GM10847 (cell line): ENCODE results near the gene NPTN.

Experiments
- POLR2A ChIP-seq: IDR thresholded peaks from 2 replicates; pipeline ENCODE4 v1.6.1; 2011; ENCODE audit not compliant: insufficient read length; ENCODE audit errors: extremely low read depth

The NPTN gene

GRCh38 chr15:73573037-73573436 lies 60.2 kb downstream of the NPTN start:
- no peak for TF ChIP-seq POLR2A

DNA sequence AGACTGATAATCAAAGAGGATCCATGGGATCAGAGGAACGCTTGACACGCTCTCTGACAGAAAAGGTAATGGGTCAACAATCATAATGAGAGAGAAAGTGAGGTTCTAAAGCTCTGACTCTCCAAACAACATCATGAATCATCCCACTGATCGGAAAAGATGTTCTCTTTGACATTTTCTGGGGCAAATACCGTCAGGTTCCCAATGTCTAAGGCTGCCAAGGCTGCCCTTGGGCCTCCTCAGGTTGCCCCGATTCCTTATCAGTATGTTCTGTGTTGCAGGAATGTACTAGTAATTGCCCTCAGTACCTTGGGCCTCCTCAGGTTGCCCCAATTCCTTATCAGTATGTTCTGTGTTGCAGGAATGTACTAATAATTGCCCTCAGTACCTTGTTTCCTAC lies 60.9 kb downstream of the NPTN start:
- TF ChIP-seq POLR2A: no peak

- no peak for TF ChIP-seq POLR2A
These were observed 61.8 kb downstream of the NPTN start for GRCh38 chr15:73571346-73571745.

GRCh38 chr15:73570355-73571032 lies 62.7 kb downstream of the NPTN start:
- no peak for TF ChIP-seq POLR2A

- TF ChIP-seq POLR2A: no peak
These were observed 63.8 kb downstream of the NPTN start for GRCh38 chr15:73569361-73569760.

GRCh38 chr15:73568564-73569280 lies 64.5 kb downstream of the NPTN start:
- no peak for TF ChIP-seq POLR2A

- no peak for TF ChIP-seq POLR2A
These were observed 66.2 kb downstream of the NPTN start for GRCh38 chr15:73567020-73567419.

DNA sequence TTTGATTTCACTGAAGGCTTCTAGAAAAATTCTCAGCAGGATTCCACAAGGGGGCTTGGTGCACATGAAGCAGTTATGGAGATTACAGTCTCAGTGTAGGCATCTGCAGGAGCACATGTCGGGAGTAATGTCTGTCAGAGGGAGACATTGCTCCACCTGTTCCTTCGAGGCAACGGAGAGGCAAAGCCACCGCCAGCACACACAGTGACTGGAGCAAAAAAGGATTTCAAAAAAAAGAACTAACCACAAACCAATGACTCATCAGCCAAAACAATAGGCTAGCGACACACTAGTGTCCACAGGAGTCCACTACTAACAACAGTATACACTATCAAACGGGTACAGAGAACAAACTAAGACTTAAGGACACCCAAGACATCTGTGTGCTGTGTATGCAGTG lies 68.9 kb downstream of the NPTN start:
- TF ChIP-seq POLR2A: no peak

DNA sequence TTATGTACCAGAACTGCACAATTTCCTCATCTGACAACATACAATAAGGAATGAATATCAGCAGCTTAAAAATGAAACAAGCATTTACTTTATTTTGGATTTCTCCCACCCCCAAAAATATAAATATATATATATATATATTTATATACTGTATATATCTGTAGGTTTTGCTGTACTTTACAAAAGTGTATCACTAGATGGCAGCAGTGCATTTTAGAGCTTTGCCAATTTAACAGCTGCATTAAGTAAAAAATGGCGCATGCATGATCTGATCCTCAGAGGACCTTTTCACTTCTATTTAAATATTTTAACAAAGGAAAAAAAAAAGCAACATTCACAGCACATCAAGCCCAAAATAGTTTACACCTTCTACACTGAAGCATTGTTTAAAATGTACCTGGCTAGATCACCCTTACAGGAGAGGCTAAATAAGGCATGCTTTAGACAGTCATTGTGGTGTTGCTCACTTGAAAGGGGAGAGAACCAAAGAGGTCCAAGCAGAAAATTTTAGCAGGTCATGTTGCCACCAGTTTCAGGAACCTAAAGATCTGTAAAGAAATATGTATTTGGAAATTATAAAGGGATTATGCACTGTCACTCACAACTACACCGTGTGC lies 72.6 kb downstream of the NPTN start:
- no peak for TF ChIP-seq POLR2A

- no peak for TF ChIP-seq POLR2A
These were observed 74.7 kb downstream of the NPTN start for GRCh38 chr15:73558529-73558928.

GRCh38 chr15:73555080-73555479 lies 78.1 kb downstream of the NPTN start:
- TF ChIP-seq POLR2A: no peak

GRCh38 chr15:73550190-73550589 lies 83.0 kb downstream of the NPTN start:
- TF ChIP-seq POLR2A: no peak

DNA sequence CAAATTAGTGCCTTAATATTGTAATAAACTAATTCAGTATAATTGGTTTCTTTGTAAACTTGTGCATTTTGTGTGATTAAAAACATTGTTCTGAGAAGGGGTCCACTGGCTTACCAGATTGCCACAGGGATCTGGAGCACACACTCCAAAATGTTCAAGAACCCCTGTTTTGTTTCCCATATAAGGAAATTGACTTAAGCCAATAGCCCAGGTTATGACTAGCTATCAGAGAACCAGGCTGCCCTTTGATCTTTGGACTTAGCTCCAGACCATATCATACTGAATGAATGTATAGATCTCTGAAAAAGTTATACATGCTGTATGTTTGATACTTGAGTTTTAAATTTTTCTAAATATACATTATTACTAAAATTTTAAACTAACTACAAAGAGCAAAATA lies 91.7 kb downstream of the NPTN start:
- TF ChIP-seq POLR2A: no peak

GRCh38 chr15:73540161-73540560 lies 93.0 kb downstream of the NPTN start:
- no peak for TF ChIP-seq POLR2A

- no peak for TF ChIP-seq POLR2A
These were observed 93.7 kb downstream of the NPTN start for GRCh38 chr15:73539212-73540128.
